BLaER1 treated with 17β-estradiol and CSF1 and Interleukin-3, amounts not matched to agents 10 nM and 100 nM (cell line): ENCODE data around the gene NEK6.

Source experiments
- H3K27ac ChIP-seq, 11 experiments: shearing (Covaris generic); formaldehyde crosslinking; 2 replicates each; pipeline ENCODE4 v1.8.1; 2022
- H3K27me3 ChIP-seq, 11 experiments: shearing (Covaris generic); formaldehyde crosslinking; 2 replicates each; pipeline ENCODE4 v1.8.1; 2022
- H3K36me3 ChIP-seq, 11 experiments: shearing (Covaris generic); formaldehyde crosslinking; 2 replicates each; pipeline ENCODE4 v1.8.1; 2022
- H3K4me1 ChIP-seq, 10 experiments: shearing (Covaris generic); formaldehyde crosslinking; 2 replicates each; pipeline ENCODE4 v1.8.1; 2022
- H3K4me2 ChIP-seq, 11 experiments: shearing (Covaris generic); formaldehyde crosslinking; 2 replicates each; pipeline ENCODE4 v1.8.1; 2022
- H3K4me3 ChIP-seq, 10 experiments: shearing (Covaris generic); formaldehyde crosslinking; 2 replicates each; pipeline ENCODE4 v1.8.1; 2022
- H3K9ac ChIP-seq, 11 experiments: shearing (Covaris generic); formaldehyde crosslinking; 2 replicates each; pipeline ENCODE4 v1.8.1; 2022
- H3K9me3 ChIP-seq, 11 experiments: shearing (Covaris generic); formaldehyde crosslinking; replicated peaks in 1 of 11; 2 replicates each; pipeline ENCODE4 v1.8.1; 2022
- H4K20me1 ChIP-seq, 11 experiments: shearing (Covaris generic); formaldehyde crosslinking; 2 replicates each; pipeline ENCODE4 v1.8.1; 2022
- Cebpa-rat ChIP-seq, 11 experiments: shearing (Covaris generic); IDR thresholded peaks; 2 replicates each; pipeline ENCODE4 v1.8.1; 2022

Gene NEK6

GRCh38 chr9:124364141-124364540 is 106.4 kb downstream of the NEK6 start:
- H3K27me3 ChIP-seq = no peaks in the 10 kb centered on the region
- peaks cover 0 to 10% (median 0%) of the 10 kb centered on the region in 10 experiments; a peak in 7 of 20 replicates for H3K4me1 ChIP-seq
- H4K20me1 ChIP-seq = peaks cover 82 to 100% (median 100%) of the 10 kb centered on the region in 11 experiments
- H3K27ac ChIP-seq = no peak overlapping the region
- no peak for TF ChIP-seq Cebpa-rat (IDR thresholded peaks at IDR 0.05)
- no peak overlapping the region for H3K4me2 ChIP-seq
- H3K4me3 ChIP-seq = no peak overlapping the region
- no peak overlapping the region for H3K9ac ChIP-seq
- H3K36me3 ChIP-seq = peaks cover 43 to 97% (median 74%) of the 10 kb centered on the region in 11 experiments
- H3K9me3 ChIP-seq = no peaks in the 10 kb centered on the region

- Histone ChIP-seq H3K4me1 (peaks cover 0 to 10% (median 3%) of the 10 kb centered on the region in 10 experiments; a peak in 9 of 20 replicates), H3K4me2 (no peak overlapping the region), H3K27me3 (no peaks in the 10 kb centered on the region), H4K20me1 (peaks cover 82 to 100% (median 100%) of the 10 kb centered on the region in 11 experiments), H3K4me3 (no peak overlapping the region), H3K9ac (no peak overlapping the region), H3K9me3 (no peaks in the 10 kb centered on the region), H3K36me3 (peaks cover 38 to 89% (median 66%) of the 10 kb centered on the region in 11 experiments), H3K27ac (no peak overlapping the region)
- no peak for TF ChIP-seq Cebpa-rat (IDR thresholded peaks at IDR 0.05)
These were observed 107.3 kb downstream of the NEK6 start for GRCh38 chr9:124365036-124365435.

- Histone ChIP-seq H3K4me1 (peaks cover 0 to 24% (median 15%) of the 10 kb centered on the region in 10 experiments; a peak in 16 of 20 replicates), H4K20me1 (peaks cover 66 to 100% (median 100%) of the 10 kb centered on the region in 11 experiments), H3K36me3 (peaks cover 38 to 85% (median 58%) of the 10 kb centered on the region in 11 experiments), H3K9ac (no peak overlapping the region), H3K9me3 (no peaks in the 10 kb centered on the region), H3K4me2 (no peak overlapping the region), H3K27me3 (no peaks in the 10 kb centered on the region), H3K27ac (no peak overlapping the region), H3K4me3 (no peak overlapping the region)
- no peak for TF ChIP-seq Cebpa-rat (IDR thresholded peaks at IDR 0.05)
These were observed 108.9 kb downstream of the NEK6 start for GRCh38 chr9:124366476-124367220.

GRCh38 chr9:124368692-124369091 is 110.9 kb downstream of the NEK6 start:
- H3K27me3 ChIP-seq = no peaks in the 10 kb centered on the region
- peaks cover 0 to 2% (median under 1%) of the 10 kb centered on the region in 11 experiments; a peak in 7 of 22 replicates for H3K9me3 ChIP-seq
- H3K4me2 ChIP-seq = no peak overlapping the region
- H3K36me3 ChIP-seq = peaks cover 41 to 82% (median 49%) of the 10 kb centered on the region in 11 experiments
- peaks cover 0 to 38% (median 24%) of the 10 kb centered on the region in 10 experiments; a peak in 16 of 20 replicates for H3K4me1 ChIP-seq
- no peak for TF ChIP-seq Cebpa-rat (IDR thresholded peaks at IDR 0.05)
- H3K9ac ChIP-seq = no peak overlapping the region
- H3K4me3 ChIP-seq = no peak overlapping the region
- no peak overlapping the region for H3K27ac ChIP-seq
- peaks cover 53 to 100% (median 99%) of the 10 kb centered on the region in 11 experiments for H4K20me1 ChIP-seq

GRCh38 chr9:124369231-124369797 is 111.6 kb downstream of the NEK6 start:
- Histone ChIP-seq H3K27me3 (no peaks in the 10 kb centered on the region), H3K9ac (no peak overlapping the region), H3K36me3 (peaks cover 41 to 82% (median 49%) of the 10 kb centered on the region in 11 experiments), H3K4me3 (no peak overlapping the region), H3K27ac (no peak overlapping the region), H3K9me3 (peaks cover 5 to 8% (median 6%) of the 10 kb centered on the region in 11 experiments), H4K20me1 (peaks cover 48 to 100% (median 94%) of the 10 kb centered on the region in 11 experiments), H3K4me2 (no peak overlapping the region), H3K4me1 (peaks cover 0 to 38% (median 24%) of the 10 kb centered on the region in 10 experiments; a peak in 16 of 20 replicates)
- TF ChIP-seq Cebpa-rat (IDR thresholded peaks at IDR 0.05) = no peak

- no peak overlapping the region for H3K4me3 ChIP-seq
- peaks cover 32 to 100% (median 77%) of the 10 kb centered on the region in 11 experiments for H4K20me1 ChIP-seq
- TF ChIP-seq Cebpa-rat (IDR thresholded peaks at IDR 0.05) = peak in 6 of 11 experiments; percentile 16 to 81 (median 57); a peak in 10 of 22 replicates
- H3K9ac ChIP-seq = no peak overlapping the region
- H3K4me1 ChIP-seq = peaks cover 0 to 38% (median 24%) of the 10 kb centered on the region in 10 experiments; a peak in 16 of 20 replicates
- H3K36me3 ChIP-seq = peaks cover 41 to 82% (median 49%) of the 10 kb centered on the region in 11 experiments
- no peaks in the 10 kb centered on the region for H3K27me3 ChIP-seq
- peak overlapping the region in 4 of 11 experiments; percentile 14 to 46 (median 29); a peak in 7 of 22 replicates for H3K27ac ChIP-seq
- peak overlapping the region in 9 of 11 experiments; percentile 0 to 63 (median 43); a peak in 14 of 22 replicates for H3K4me2 ChIP-seq
- H3K9me3 ChIP-seq = peaks cover 12 to 23% (median 19%) of the 10 kb centered on the region in 11 experiments
These were observed 113.3 kb downstream of the NEK6 start for GRCh38 chr9:124370896-124371582.

GRCh38 chr9:124372038-124372437 is 114.3 kb downstream of the NEK6 start:
- Histone ChIP-seq H3K9me3 (peaks cover 12 to 23% (median 19%) of the 10 kb centered on the region in 11 experiments), H3K27ac (peak overlapping the region in 2 of 11 experiments; percentile 43 to 46; a peak in 3 of 22 replicates), H3K27me3 (no peaks in the 10 kb centered on the region), H3K4me1 (peaks cover 0 to 32% (median 21%) of the 10 kb centered on the region in 10 experiments; a peak in 16 of 20 replicates), H3K9ac (no peak overlapping the region), H4K20me1 (peaks cover 32 to 100% (median 75%) of the 10 kb centered on the region in 11 experiments), H3K4me2 (peak overlapping the region in 5 of 11 experiments; percentile 43 to 63 (median 57); a peak in 9 of 22 replicates), H3K4me3 (no peak overlapping the region), H3K36me3 (peaks cover 41 to 82% (median 49%) of the 10 kb centered on the region in 11 experiments)
- TF ChIP-seq Cebpa-rat (IDR thresholded peaks at IDR 0.05) = no peak

GRCh38 chr9:124373386-124373785 is 115.6 kb downstream of the NEK6 start:
- no peak for TF ChIP-seq Cebpa-rat (IDR thresholded peaks at IDR 0.05)
- H3K36me3 ChIP-seq = peaks cover 44 to 83% (median 53%) of the 10 kb centered on the region in 11 experiments
- H3K9me3 ChIP-seq = peaks cover 12 to 23% (median 19%) of the 10 kb centered on the region in 11 experiments
- H3K4me1 ChIP-seq = peaks cover 0 to 32% (median 20%) of the 10 kb centered on the region in 10 experiments; a peak in 16 of 20 replicates
- peaks cover 27 to 100% (median 74%) of the 10 kb centered on the region in 11 experiments; a peak in 20 of 22 replicates for H4K20me1 ChIP-seq
- H3K4me3 ChIP-seq = no peak overlapping the region
- H3K27ac ChIP-seq = no peak overlapping the region
- no peak overlapping the region for H3K4me2 ChIP-seq
- H3K9ac ChIP-seq = no peak overlapping the region
- H3K27me3 ChIP-seq = no peaks in the 10 kb centered on the region
